Effector memory CD8-positive, alpha-beta T cell (primary cell): ENCODE data around the gene CDC5L.

Source experiments
- ATAC-seq: fragments of 150-1000 bp; cut with Tn5 transposase; replicated peaks from 2 replicates; pipeline ENCODE4 v1.10.0; 2021; ENCODE audit warnings: mild to moderate bottlenecking, moderate library complexity
- DNase-seq, 3 experiments: peaks; one replicate each; pipeline ENCODE4 v3.0.0; 2021
- H3K27ac Mint-ChIP-seq, 2 donors: one replicate each; pipeline ENCODE4 v1.8.0; 2022; ENCODE audit warnings: mild to moderate bottlenecking in 2 of 2, mixed read lengths in 2 of 2, moderate library complexity in 2 of 2
- H3K27me3 Mint-ChIP-seq, 2 donors: one replicate each; pipeline ENCODE4 v1.8.0; 2022; ENCODE audit warnings: mixed read lengths in 2 of 2
- H3K36me3 Mint-ChIP-seq: one replicate; pipeline ENCODE4 v1.8.0; 2022; ENCODE audit warnings: mild to moderate bottlenecking, moderate library complexity, mixed read lengths; ENCODE audit not compliant: insufficient read depth
- H3K4me1 Mint-ChIP-seq, 2 donors: one replicate each; pipeline ENCODE4 v1.8.0; 2022; ENCODE audit warnings: low read depth in 2 of 2, mixed read lengths in 2 of 2
- H3K4me3 Mint-ChIP-seq, 2 donors: one replicate each; pipeline ENCODE4 v1.8.0; 2022; ENCODE audit warnings: mild to moderate bottlenecking in 2 of 2, mixed read lengths in 2 of 2, moderate library complexity in 2 of 2
- H3K9me3 Mint-ChIP-seq, 2 donors: one replicate each; pipeline ENCODE4 v1.8.0; 2022; ENCODE audit warnings: mixed read lengths in 2 of 2

CDC5L gene

GRCh38 chr6:44481056-44481455 lies 93.5 kb downstream of the CDC5L start:
- Mint-ChIP-seq H3K4me1 (no peaks in the 10 kb centered on the region), H3K27ac (no peak overlapping the region), H3K36me3 (peaks cover 8% of the 10 kb centered on the region), H3K9me3 (no peaks in the 10 kb centered on the region), H3K4me3 (no peak overlapping the region), H3K27me3 (peaks cover 32 to 40% of the 10 kb centered on the region in 2 donors)
- DNase-seq (no peak), ATAC-seq (no peak)

GRCh38 chr6:44481760-44482159 lies 94.3 kb downstream of the CDC5L start:
- H3K9me3 Mint-ChIP-seq: no peaks in the 10 kb centered on the region
- no peaks in the 10 kb centered on the region for H3K4me1 Mint-ChIP-seq
- H3K27me3 Mint-ChIP-seq: peaks cover 32 to 47% of the 10 kb centered on the region in 2 donors
- ATAC-seq (no peak), DNase-seq (no peak)
- no peak overlapping the region for H3K4me3 Mint-ChIP-seq
- no peak overlapping the region for H3K27ac Mint-ChIP-seq
- H3K36me3 Mint-ChIP-seq: peaks cover 8% of the 10 kb centered on the region

- Mint-ChIP-seq H3K9me3 (no peaks in the 10 kb centered on the region), H3K4me1 (no peaks in the 10 kb centered on the region), H3K27me3 (peaks cover 33 to 55% of the 10 kb centered on the region in 2 donors)
Observed at GRCh38 chr6:44485601-44486401, 98.3 kb downstream of the CDC5L start.

GRCh38 chr6:44487002-44487401 lies 99.5 kb downstream of the CDC5L start:
- Mint-ChIP-seq H3K4me1 (no peaks in the 10 kb centered on the region), H3K36me3 (peaks cover 4% of the 10 kb centered on the region), H3K9me3 (no peaks in the 10 kb centered on the region), H3K4me3 (no peak overlapping the region), H3K27ac (no peak overlapping the region), H3K27me3 (peaks cover 26 to 47% of the 10 kb centered on the region in 2 donors)
- no peak for ATAC-seq
- DNase-seq: no peak

More at GRCh38 chr6:44485601-44486401, 98.3 kb downstream of the CDC5L start:
- peaks cover 4% of the 10 kb centered on the region for H3K36me3 Mint-ChIP-seq
- DNase-seq (no peak), ATAC-seq (no peak)
- no peak overlapping the region for H3K27ac Mint-ChIP-seq
- H3K4me3 Mint-ChIP-seq: no peak overlapping the region

- Mint-ChIP-seq H3K27ac (no peak overlapping the region), H3K4me1 (no peaks in the 10 kb centered on the region), H3K36me3 (peaks cover 4% of the 10 kb centered on the region), H3K9me3 (no peaks in the 10 kb centered on the region), H3K27me3 (peaks cover 20 to 41% of the 10 kb centered on the region in 2 donors), H3K4me3 (no peak overlapping the region)
- ATAC-seq (no peak), DNase-seq (no peak)
Observed at GRCh38 chr6:44487586-44487985, 100.1 kb downstream of the CDC5L start.

- no peak overlapping the region for H3K27ac Mint-ChIP-seq
- no peaks in the 10 kb centered on the region for H3K4me1 Mint-ChIP-seq
- H3K27me3 Mint-ChIP-seq: peaks cover 25 to 47% of the 10 kb centered on the region in 2 donors
- DNase-seq: no peak
- no peak for ATAC-seq
- H3K9me3 Mint-ChIP-seq: no peaks in the 10 kb centered on the region
- no peak overlapping the region for H3K4me3 Mint-ChIP-seq
- H3K36me3 Mint-ChIP-seq: no peaks in the 10 kb centered on the region
Observed at GRCh38 chr6:44489910-44490604, 102.6 kb downstream of the CDC5L start.

GRCh38 chr6:44493132-44493531 lies 105.6 kb downstream of the CDC5L start:
- no peak for ATAC-seq
- Mint-ChIP-seq H3K36me3 (no peaks in the 10 kb centered on the region), H3K9me3 (no peaks in the 10 kb centered on the region), H3K27me3 (peaks cover 29 to 55% of the 10 kb centered on the region in 2 donors), H3K4me1 (no peaks in the 10 kb centered on the region), H3K27ac (no peak overlapping the region), H3K4me3 (no peak overlapping the region)
- DNase-seq: no peak

GRCh38 chr6:44493593-44493992 lies 106.1 kb downstream of the CDC5L start:
- no peak overlapping the region for H3K27ac Mint-ChIP-seq
- no peaks in the 10 kb centered on the region for H3K9me3 Mint-ChIP-seq
- H3K36me3 Mint-ChIP-seq: no peaks in the 10 kb centered on the region
- DNase-seq (no peak), ATAC-seq (no peak)
- H3K4me3 Mint-ChIP-seq: no peak overlapping the region
- H3K27me3 Mint-ChIP-seq: peaks cover 30 to 56% of the 10 kb centered on the region in 2 donors
- H3K4me1 Mint-ChIP-seq: no peaks in the 10 kb centered on the region

GRCh38 chr6:44494011-44494501 lies 106.5 kb downstream of the CDC5L start:
- Mint-ChIP-seq H3K9me3 (no peaks in the 10 kb centered on the region), H3K4me1 (no peaks in the 10 kb centered on the region)

GRCh38 chr6:44495036-44495901 lies 107.8 kb downstream of the CDC5L start:
- Mint-ChIP-seq H3K27me3 (peaks cover 24 to 55% of the 10 kb centered on the region in 2 donors), H3K9me3 (no peaks in the 10 kb centered on the region), H3K36me3 (no peaks in the 10 kb centered on the region), H3K4me1 (no peaks in the 10 kb centered on the region), H3K4me3 (no peak overlapping the region), H3K27ac (no peak overlapping the region)
- DNase-seq (no peak), ATAC-seq (no peak)

More at GRCh38 chr6:44494011-44494501, 106.5 kb downstream of the CDC5L start:
- peaks cover 28 to 55% of the 10 kb centered on the region in 2 donors for H3K27me3 Mint-ChIP-seq
- H3K27ac Mint-ChIP-seq: no peak overlapping the region
- DNase-seq (no peak), ATAC-seq (no peak)
- H3K4me3 Mint-ChIP-seq: no peak overlapping the region
- H3K36me3 Mint-ChIP-seq: no peaks in the 10 kb centered on the region

GRCh38 chr6:44496665-44497369 lies 109.3 kb downstream of the CDC5L start:
- ATAC-seq: no peak
- Mint-ChIP-seq H3K4me1 (no peaks in the 10 kb centered on the region), H3K27me3 (peaks cover 31 to 62% of the 10 kb centered on the region in 2 donors), H3K27ac (no peak overlapping the region), H3K4me3 (no peak overlapping the region), H3K9me3 (no peaks in the 10 kb centered on the region), H3K36me3 (no peaks in the 10 kb centered on the region)
- no peak for DNase-seq

GRCh38 chr6:44497807-44498206 lies 110.3 kb downstream of the CDC5L start:
- no peak for ATAC-seq
- H3K36me3 Mint-ChIP-seq: no peaks in the 10 kb centered on the region

GRCh38 chr6:44498436-44498835 lies 110.9 kb downstream of the CDC5L start:
- Mint-ChIP-seq H3K9me3 (no peaks in the 10 kb centered on the region), H3K4me1 (no peaks in the 10 kb centered on the region), H3K27me3 (peaks cover 38 to 72% of the 10 kb centered on the region in 2 donors), H3K4me3 (no peak overlapping the region), H3K27ac (no peak overlapping the region), H3K36me3 (no peaks in the 10 kb centered on the region)
- ATAC-seq: no peak
- DNase-seq: no peak

More at GRCh38 chr6:44497807-44498206, 110.3 kb downstream of the CDC5L start:
- H3K4me1 Mint-ChIP-seq: no peaks in the 10 kb centered on the region
- H3K27me3 Mint-ChIP-seq: peaks cover 32 to 70% of the 10 kb centered on the region in 2 donors
- H3K9me3 Mint-ChIP-seq: no peaks in the 10 kb centered on the region
- no peak overlapping the region for H3K27ac Mint-ChIP-seq
- DNase-seq: no peak
- H3K4me3 Mint-ChIP-seq: no peak overlapping the region
